DND-41 (cell line): ENCODE results near the gene AKR7A2.

Experiments used
- ATAC-seq: fragments of 200-7000 bp; cut with Tn5 transposase; 3 replicates; pipeline ENCODE4 v1.9.1; 2021; ENCODE audit warnings: low read depth; ENCODE audit not compliant: insufficient read depth
- DNase-seq: peaks from one replicate; pipeline ENCODE4 v3.0.0-alpha.2; 2020
- H2AFZ ChIP-seq: 2 replicates; pipeline ENCODE4 v1.6.0; 2012; ENCODE audit warnings: low read depth, low read length
- H3K27ac ChIP-seq: 2 replicates; pipeline ENCODE4 v1.5.1; 2012; ENCODE audit warnings: low read length, inconsistent platforms
- H3K27me3 ChIP-seq: fragments of 200-600 bp; sonication (generic); 2 replicates; pipeline ENCODE4 v1.6.0; 2012; ENCODE audit warnings: low read length, mild to moderate bottlenecking, inconsistent platforms; ENCODE audit not compliant: insufficient read depth, poor library complexity
- H3K36me3 ChIP-seq: 2 replicates; pipeline ENCODE4 v1.5.1; 2012; ENCODE audit warnings: low read length, inconsistent platforms; ENCODE audit not compliant: insufficient read depth
- H3K4me1 ChIP-seq: 2 replicates; pipeline ENCODE4 v1.5.1; 2012; ENCODE audit warnings: mild to moderate bottlenecking, low read length; ENCODE audit not compliant: insufficient read depth
- H3K4me2 ChIP-seq: 2 replicates; pipeline ENCODE4 v1.6.0; 2012; ENCODE audit warnings: mild to moderate bottlenecking, moderate library complexity, low read length, inconsistent platforms; ENCODE audit not compliant: insufficient read depth
- H3K4me3 ChIP-seq, 2 experiments: fragments of 200-600 bp in 1 of 2; shearing (Covaris generic) in 1 of 2; 2 replicates each; pipeline ENCODE4 v1.5.1; 2012 to 2016; ENCODE audit warnings: inconsistent platforms in 2 of 2, low read length in 2 of 2, mild to moderate bottlenecking in 2 of 2, low read depth in 1 of 2, moderate library complexity in 1 of 2
- H3K79me2 ChIP-seq: 2 replicates; pipeline ENCODE4 v1.6.0; 2012; ENCODE audit warnings: low read length, inconsistent platforms; ENCODE audit not compliant: insufficient read depth
- H3K9ac ChIP-seq: 2 replicates; pipeline ENCODE4 v1.6.0; 2012; ENCODE audit warnings: low read depth, mild to moderate bottlenecking, inconsistent platforms, low read length, moderate library complexity
- H3K9me3 ChIP-seq: 2 replicates; pipeline ENCODE4 v1.5.1; 2012; ENCODE audit warnings: low read length, moderate library complexity, mild to moderate bottlenecking, inconsistent platforms; ENCODE audit not compliant: insufficient read depth, severe bottlenecking
- H4K20me1 ChIP-seq: 2 replicates; pipeline ENCODE4 v1.6.0; 2012; ENCODE audit warnings: low read length; ENCODE audit not compliant: insufficient read depth
- EZH2 ChIP-seq: IDR thresholded peaks from 3 replicates; pipeline ENCODE4 v1.6.1; 2012; ENCODE audit warnings: borderline replicate concordance, low read depth, mild to moderate bottlenecking, moderate library complexity, low read length, inconsistent platforms; ENCODE audit not compliant: severe bottlenecking
- TF ChIP-seq, protein P1 (sequence below): IDR thresholded peaks from 2 replicates; pipeline ENCODE4 v1.5.1; 2012; ENCODE audit warnings: borderline replicate concordance, low read length, moderate library complexity, mild to moderate bottlenecking; ENCODE audit not compliant: poor library complexity, severe bottlenecking; ENCODE audit errors: extremely low read depth

Gene AKR7A2

GRCh38 chr1:19255288-19255687 lies 56.7 kb downstream of the AKR7A2 start:
- H3K4me3 ChIP-seq = no peak overlapping the region
- TF ChIP-seq, protein P1, sequence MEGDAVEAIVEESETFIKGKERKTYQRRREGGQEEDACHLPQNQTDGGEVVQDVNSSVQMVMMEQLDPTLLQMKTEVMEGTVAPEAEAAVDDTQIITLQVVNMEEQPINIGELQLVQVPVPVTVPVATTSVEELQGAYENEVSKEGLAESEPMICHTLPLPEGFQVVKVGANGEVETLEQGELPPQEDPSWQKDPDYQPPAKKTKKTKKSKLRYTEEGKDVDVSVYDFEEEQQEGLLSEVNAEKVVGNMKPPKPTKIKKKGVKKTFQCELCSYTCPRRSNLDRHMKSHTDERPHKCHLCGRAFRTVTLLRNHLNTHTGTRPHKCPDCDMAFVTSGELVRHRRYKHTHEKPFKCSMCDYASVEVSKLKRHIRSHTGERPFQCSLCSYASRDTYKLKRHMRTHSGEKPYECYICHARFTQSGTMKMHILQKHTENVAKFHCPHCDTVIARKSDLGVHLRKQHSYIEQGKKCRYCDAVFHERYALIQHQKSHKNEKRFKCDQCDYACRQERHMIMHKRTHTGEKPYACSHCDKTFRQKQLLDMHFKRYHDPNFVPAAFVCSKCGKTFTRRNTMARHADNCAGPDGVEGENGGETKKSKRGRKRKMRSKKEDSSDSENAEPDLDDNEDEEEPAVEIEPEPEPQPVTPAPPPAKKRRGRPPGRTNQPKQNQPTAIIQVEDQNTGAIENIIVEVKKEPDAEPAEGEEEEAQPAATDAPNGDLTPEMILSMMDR = no peak
- TF ChIP-seq EZH2 = no peak
- H4K20me1 ChIP-seq = peaks cover 67% of the 10 kb centered on the region
- peaks cover 27% of the 10 kb centered on the region for H3K4me1 ChIP-seq
- H2AFZ ChIP-seq = no peak overlapping the region
- H3K9me3 ChIP-seq = no peaks in the 10 kb centered on the region
- DNase-seq (no peak), ATAC-seq (no peak)
- no peaks in the 10 kb centered on the region for H3K27me3 ChIP-seq
- no peak overlapping the region for H3K9ac ChIP-seq
- H3K27ac ChIP-seq = no peak overlapping the region
- H3K36me3 ChIP-seq = peaks cover 59% of the 10 kb centered on the region
- peaks cover 60% of the 10 kb centered on the region for H3K79me2 ChIP-seq
- no peak overlapping the region for H3K4me2 ChIP-seq

DNA sequence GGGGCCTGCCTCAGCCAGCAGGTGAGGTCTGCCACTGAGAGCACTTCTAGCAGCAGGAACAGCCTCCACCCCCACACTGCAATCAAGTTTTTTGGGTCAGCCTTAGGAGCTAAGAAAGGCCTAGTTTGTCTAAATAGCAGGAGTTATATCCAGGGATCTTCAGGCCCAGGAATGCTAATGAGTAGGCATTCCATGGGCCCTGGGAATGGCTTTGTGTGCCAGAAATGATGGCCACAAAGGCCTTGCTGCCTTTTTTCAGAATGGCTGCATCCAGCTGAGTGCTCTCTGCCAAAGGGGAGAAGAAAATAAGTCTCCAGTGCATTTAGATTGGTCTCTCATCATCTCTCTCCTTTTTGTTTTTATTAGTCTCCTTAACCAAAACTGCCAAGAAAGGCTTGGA lies 57.5 kb downstream of the AKR7A2 start:
- H3K4me2 ChIP-seq = peak overlapping the region; percentile 90; the same call in 1 of the 2 replicates

More for the DNA sequence above, 57.5 kb downstream of the AKR7A2 start:
- no peak for ATAC-seq
- no peak overlapping the region for H2AFZ ChIP-seq
- no peak for DNase-seq
- H3K27me3 ChIP-seq = no peaks in the 10 kb centered on the region
- H3K9me3 ChIP-seq = no peaks in the 10 kb centered on the region
- peaks cover 53% of the 10 kb centered on the region for H3K36me3 ChIP-seq
- H3K27ac ChIP-seq = no peak overlapping the region
- H4K20me1 ChIP-seq = peaks cover 61% of the 10 kb centered on the region
- no peak overlapping the region for H3K4me3 ChIP-seq
- H3K9ac ChIP-seq = no peak overlapping the region
- peaks cover 36% of the 10 kb centered on the region for H3K4me1 ChIP-seq
- H3K79me2 ChIP-seq = peaks cover 69% of the 10 kb centered on the region
- no peak for TF ChIP-seq EZH2
- TF ChIP-seq, protein P1 = no peak
